RKO (cell line): ENCODE data around the gene TMEFF1.
"Not testable (repeated sequence)": the region's sequence is repeated elsewhere in the genome, so short reads cannot be mapped to it uniquely, and the experiment has no call there.

Experiments used
- DNase-seq: peaks from one replicate; pipeline ENCODE4 v3.0.0-alpha.2; 2016; ENCODE audit warnings: low spot score

TMEFF1 gene

DNA sequence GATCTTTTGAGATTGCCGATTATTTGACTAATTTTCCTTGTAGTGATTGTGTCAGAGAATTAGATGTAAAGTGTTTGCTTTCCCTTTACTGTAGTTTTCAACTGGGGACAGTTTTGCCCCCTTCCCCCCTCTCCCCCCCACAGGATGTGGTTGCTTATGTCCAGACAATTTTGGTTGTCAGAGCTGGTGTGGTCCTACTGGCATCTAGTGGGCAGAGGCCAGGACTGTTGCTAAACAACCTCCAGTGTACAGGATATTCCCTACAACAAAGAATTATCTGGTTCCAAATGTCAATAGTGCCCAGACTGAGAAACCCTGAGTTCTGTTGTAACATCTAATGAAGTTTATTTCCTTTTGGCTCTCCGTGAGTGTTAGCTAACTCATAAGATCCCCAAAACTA lies 20.0 kb downstream of the TMEFF1 start:
- peak; percentile 46 for DNase-seq

DNA sequence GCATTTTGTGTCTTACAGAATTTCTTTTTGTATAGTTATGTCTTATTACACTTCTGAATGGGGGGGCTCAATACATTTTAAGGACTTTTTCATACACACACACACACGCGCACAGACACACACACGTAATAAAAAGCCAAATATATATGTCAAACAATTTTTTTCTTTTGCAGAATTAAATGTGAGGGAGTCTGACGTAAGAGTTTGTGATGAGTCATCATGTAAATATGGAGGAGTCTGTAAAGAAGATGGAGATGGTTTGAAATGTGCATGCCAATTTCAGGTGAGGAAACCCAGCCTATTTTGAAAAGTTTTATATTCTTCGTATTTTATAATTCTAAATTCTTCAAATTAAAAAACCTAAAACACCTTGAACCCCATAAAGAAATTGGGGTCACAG lies 25.6 kb downstream of the TMEFF1 start:
- DNase-seq = peak; percentile 37

DNA sequence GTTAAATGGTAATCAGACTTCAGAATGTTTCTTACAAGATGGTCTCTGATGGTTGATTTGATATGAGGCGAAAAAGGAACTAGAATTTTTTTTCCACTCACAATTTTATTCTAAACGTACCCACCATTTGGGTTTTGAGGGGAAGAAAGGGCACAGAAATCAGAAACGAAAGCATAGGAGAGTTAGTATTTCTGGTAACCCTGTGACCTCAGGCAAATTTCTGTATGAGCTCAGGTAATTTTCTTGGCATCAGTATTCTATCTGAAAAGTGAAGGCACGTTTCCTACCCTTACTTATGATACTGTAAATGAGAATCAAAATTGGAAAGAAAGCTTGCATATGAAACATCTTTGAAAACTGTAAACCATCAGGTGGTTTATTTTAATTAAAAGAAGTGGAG lies 26.5 kb downstream of the TMEFF1 start:
- no peak for DNase-seq

DNA sequence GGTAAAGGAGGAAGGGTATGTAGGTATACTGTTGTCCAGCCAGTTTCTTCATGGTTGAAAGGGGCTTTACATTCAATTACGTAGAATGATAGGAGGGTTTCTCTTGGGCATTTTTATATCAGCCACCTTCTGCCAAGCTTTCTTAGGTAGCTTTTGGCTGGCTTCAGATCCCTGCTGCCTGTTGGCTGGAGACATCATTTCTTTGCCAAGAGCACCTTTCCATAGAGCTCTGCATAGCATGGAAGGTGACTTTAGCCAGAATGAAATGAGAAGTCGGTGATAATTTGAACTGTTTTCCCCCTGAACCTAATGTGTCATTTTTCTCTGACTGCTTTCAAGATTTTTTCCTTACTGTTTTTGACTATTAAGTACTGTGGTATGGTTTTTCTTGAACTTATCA lies 26.9 kb downstream of the TMEFF1 start:
- DNase-seq = no peak

DNA sequence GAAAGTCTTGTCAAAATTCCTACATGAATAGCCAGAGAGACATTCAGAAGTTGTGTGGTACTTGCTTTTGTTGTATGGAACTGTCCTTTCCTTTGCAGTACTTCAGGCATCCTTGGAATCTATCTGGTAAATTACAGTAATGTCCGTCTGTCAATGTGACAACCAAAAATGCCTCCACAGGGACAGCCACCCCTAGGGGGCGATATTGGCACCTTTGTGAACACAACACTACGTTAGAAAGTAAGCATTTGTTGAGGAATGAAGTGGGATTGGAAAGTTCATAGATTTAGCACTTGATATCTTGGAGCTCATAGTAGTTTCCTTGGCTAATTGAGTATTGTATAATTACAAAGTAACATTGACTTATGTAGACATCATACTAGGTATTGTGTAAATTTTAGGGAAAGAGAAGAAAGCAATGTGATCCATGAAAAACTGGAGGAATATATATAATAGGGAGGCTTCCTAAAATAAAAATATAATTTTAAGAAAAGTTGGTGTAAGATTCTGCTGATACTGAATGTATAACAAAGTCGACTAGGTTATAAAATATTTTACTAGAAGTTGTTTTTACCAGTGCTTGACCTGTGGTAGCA lies 32.7 kb downstream of the TMEFF1 start:
- peak; percentile 75 for DNase-seq

DNA sequence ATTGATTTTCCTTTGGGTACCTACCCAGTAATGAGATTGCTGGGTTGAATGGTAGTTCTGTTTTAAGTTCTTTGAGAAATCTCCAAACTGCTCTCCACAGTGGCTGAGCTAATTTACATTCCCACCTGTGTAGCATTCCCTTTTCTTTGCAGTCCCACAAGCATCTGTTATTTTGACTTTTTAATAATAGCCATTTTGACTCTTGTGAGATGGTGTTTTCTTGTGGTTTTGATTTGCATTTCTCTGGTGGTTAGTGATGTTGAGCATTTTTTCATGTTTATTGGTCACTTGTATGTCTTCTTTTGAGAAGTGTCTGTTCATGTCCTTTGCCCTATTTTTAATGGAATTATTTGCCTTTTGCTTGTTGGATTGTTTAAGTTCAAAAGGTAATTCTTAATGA lies 34.4 kb downstream of the TMEFF1 start:
- DNase-seq = not testable (repeated sequence)

DNA sequence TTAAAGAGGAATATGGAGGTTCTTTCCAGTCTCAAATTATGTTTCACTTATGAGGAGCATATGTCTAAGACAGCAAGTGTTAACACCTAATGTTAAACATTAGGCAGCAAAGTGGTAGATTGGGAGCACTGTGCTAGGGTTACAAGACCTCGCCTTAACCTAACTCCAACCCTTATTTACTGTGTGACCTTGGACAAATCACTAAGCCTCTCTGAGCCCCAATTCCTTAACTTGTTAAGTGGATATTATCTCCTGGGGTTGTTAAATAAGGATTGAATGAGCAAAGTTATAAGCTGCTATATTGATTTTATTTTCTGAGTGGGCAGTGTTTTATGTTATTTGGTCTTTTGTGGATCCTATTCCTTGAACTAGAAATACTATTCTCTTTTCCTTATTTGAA lies 38.3 kb downstream of the TMEFF1 start:
- no peak for DNase-seq

DNA sequence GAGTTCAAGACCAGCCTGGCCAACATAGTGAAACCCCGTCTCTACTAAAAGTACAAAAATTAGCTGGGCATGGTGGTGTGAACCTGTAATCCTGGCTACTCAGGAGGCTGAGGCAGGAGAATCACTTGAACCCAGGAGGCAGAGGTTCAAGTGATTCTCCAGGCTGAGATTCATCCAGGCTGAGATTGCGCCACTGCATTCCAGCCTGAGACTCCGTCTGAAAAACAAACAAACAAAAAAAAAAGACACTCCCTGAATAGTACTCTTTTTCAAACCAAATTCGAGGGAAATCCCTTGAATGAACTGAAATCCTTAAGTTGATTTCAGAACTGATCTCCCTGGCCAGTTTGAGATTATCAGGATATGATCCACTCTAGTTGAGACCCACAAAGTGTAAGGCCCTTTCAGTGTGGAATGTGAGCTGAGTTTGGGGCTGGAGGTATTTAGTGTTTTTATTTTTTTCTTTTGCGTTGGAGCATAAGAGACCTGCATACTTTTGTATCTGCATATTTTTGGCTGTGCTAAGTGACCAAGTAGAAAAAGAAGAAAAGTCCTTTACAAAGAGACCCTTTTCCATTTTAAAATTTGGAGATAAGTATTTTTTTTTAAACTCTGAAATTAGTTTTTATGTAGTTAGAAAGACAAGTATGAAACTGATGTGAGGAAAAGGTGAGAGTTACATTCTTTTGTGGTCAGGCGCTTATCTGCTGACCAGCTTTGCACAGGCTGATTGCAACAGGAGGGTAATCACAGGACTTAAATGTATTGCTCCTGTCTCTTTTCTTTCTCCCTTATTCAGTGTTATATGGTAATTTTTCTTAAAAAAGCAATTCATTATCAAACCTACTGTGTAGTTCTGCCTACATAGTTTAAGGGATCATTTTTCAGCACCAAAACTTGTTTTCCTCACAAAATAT lies 42.9 kb downstream of the TMEFF1 start:
- no peak for DNase-seq

DNA sequence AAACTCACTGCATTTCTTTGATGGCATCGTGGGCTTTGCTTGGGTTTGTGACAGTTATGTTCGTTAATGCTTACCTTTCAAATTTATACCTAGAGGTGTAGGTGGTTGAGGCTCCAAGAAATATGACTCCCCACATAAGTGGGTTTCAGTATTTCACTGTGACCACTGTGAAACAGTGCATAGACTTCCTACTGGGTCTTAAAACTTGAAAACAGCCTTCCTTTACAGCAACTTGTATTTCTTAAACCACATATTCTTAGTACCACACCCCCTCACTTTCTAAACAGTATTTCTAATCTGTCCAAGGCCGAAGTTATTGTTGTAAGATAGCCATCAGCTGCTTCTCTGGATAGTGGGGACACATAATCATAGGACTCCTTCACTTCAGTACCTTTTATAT lies 48.3 kb downstream of the TMEFF1 start:
- no peak for DNase-seq

DNA sequence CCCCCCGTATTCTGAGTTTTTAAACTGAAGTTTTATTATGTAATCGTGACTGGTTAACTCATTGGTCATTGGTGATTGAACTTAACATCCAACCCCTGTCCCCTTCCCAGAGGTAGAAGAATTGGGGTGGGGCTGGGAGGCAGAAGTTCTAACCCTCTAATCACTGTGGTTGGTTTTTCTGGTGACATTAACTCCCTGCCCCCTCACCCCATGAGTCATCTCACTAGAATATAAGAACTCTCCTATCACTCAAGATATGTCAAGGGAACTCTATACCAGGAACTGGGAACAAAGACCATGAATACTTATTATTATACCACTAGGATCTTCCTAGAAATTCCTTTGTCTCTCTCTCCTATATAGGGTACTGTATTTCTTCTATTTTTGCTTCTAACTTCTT lies 52.6 kb downstream of the TMEFF1 start:
- DNase-seq = no peak

DNA sequence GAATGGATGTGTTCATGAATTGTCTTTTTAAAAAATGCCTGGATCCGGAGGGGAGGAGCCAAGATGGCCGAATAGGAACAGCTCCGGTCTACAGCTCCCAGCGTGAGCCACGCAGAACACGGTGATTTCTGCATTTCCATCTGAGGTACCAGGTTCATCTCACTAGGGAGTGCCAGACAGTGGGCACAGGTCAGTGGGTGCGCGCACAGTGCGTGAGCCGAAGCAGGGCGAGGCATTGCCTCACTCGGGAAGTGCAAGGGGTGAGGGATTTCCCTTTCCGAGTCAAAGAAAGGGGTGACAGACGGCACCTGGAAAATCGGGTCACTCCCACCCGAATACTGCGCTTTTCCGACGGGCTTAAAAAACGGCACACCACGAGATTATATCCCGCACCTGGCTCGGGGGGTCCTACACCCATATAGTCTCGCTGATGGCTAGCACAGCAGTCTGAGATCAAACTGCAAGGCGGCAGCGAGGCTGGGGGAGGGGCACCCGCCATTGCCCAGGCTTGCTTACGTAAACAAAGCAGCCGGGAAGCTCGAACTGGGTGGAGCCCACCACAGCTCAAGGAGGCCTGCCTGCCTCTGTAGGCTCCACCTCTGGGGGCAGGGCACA lies 54.3 kb downstream of the TMEFF1 start:
- DNase-seq = not testable (repeated sequence)

DNA sequence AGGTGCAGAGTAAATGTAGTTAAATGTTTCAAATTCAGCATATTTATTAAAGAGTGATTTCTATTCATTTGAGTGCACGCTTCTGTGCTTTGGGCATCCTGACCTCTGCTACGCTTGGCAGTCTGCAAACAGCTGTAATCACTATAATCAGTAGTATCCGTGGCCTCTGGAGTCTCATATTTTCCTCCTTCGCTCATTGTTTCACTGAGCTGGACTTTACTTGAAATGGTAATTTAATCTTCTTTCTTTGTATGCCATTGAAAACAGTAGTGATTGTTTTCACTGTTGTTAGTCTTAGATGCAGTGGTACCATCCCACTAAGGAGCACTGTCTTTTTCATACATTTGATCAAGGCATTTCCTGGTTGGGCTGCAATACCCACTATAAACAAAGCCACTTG lies 61.5 kb downstream of the TMEFF1 start:
- no peak for DNase-seq

DNA sequence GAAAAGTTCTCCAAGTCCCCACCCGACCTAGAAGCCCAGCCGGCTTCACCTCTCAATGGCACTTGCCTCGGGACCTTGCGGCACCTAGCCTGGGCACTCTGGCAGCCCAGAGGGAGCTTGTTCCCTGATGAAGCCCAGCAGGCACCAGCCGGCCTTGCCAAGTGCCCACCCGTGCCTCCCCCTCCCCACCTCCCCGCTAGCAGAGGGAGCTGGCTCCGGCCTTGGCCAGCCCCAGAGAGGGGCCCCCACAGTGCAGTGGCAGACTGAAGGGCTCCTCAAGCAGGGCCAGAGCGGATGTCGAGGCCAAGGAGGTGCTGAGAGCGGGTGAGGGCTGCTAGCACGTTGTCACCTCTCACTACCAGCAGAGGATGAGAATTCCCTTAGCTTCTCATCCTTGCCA lies 67.4 kb downstream of the TMEFF1 start:
- no peak for DNase-seq

DNA sequence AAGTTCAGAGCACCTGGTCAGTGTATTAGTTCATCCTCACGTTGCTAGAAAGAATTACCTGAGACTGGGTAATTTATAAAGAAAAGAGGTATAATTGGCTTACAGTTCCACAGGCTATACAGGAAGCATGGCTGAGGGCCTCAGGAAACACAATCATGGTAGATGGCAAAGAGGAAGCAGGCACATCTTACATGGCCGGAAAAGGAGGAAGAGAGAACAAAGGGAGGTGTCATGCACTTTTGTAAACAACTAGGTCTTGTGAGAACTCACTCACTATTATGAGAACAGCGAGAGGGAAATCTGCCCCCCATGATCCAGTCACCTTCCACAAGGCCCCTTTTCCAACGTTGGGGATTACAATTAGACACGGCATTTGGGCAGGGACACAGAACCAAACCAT lies 76.1 kb downstream of the TMEFF1 start:
- no peak for DNase-seq

DNA sequence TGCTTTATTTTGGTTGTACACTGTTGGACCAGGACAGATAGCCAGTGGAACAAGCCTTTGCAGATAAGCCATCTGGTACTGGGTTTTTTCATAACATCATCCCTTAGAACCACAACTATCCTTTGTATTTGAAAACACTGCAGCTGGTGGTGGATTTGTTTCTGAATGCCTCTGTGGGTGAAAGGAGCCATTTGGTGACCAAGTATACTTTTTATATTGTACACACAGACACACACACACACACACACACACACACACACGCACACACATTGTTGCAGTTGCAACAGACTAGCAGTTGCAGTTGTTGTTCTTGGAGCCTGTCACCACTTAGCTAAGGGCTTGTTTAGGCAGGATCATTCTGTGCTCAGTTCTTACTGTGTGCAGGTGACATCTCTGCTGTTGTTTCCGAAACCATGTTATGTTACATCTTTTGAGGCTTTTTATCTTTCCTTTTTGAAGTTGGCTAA lies 82.0 kb downstream of the TMEFF1 start:
- no peak for DNase-seq

DNA sequence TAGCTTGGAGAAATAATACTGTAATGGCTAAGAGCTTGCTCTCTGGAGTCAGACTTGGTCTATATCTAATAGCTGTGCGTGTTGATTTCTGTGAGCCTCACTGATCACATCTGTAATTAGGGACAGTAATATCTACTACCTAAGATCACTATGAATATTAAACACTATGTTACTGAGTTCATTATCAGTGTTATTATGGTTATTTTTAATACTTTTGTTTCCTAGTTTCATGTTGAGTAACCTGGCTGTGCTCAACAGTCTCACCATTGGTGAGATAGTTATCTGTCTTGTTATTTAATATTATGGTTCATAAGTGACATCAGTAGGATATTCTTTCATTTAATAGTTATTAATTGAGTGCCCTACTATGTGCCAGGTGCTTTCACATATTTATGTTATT lies 82.5 kb downstream of the TMEFF1 start:
- DNase-seq = no peak

DNA sequence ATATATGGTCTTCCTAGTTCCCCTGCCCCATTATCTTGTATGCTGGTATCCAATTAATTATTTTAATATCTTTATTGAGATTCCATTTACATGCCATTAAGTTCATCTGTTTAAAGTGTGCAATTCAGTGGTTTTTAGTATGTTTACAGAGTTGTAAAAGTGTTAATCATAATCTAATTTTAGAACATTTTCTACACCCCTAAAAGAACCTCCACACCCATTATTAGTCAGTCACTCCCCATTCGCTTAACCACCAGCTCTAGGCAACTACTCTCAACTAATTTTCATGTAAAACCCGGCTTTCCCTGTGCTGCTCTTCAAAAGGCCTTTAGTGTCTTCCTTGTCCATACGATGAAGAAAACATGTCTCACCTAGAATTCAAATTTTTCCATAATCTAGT lies 84.1 kb downstream of the TMEFF1 start:
- no peak for DNase-seq

DNA sequence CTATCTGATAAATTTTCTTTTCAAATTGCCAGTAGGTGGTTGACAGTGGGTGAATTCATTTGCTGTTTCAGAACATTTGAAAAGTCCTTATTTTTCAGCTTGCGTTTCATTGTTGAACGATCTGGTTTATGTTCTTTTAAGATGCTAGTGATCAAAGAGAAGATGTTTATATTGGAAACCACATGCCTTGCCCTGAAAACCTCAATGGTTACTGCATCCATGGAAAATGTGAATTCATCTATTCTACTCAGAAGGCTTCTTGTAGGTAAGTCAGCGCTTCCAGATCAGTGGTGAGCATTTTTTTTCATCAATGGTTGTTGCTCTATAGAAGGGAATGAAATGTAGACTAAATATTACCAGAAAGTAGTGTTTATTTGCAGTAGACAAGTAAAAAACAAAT lies 88.3 kb downstream of the TMEFF1 start:
- no peak for DNase-seq

DNA sequence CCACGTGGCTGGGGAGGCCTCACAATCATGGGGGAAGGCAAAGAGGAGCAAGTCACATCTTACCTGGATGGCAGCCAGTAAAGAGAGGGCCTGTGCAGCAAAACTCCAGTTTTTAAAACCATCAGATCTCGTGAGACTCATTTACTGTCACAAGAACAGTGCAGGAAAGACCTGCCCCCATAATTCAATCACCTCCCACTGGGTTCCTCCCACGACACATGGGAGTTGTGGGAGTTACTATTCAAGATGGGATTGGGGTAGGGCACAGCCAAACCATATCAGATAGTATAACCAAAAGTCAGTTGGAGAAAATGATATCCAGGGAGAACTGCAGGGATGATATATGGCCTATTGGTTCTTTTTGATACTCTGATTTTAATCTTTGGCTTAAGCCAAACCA lies 94.9 kb downstream of the TMEFF1 start:
- DNase-seq = no peak

DNA sequence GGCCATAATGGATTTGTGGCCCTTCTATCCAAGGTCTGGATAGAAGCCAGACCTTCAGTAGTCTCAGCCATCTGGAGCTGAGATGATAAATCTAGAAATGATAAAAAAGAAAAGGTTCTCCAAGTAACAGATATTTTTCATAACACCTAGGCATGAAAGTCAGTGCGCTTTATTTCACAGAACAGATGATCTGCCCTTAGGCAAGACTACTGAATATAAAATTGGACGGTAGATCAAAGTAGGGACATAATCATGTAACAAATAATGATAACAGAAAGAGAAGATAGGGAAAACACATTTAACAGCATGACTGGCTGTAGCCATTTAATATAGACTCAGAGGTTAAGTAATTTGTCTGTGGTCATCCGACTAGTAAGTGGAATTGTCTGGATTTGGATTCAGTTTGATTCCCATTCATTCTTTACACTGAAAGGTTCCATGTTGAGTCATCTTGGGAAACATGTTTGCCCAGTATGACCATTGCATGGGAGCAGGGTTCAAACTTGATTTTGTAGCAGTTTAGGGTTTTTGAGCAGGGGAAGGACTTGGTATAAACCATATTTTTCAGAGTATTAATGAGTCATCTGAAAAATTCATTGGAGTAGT lies 100.8 kb downstream of the TMEFF1 start:
- no peak for DNase-seq

DNA sequence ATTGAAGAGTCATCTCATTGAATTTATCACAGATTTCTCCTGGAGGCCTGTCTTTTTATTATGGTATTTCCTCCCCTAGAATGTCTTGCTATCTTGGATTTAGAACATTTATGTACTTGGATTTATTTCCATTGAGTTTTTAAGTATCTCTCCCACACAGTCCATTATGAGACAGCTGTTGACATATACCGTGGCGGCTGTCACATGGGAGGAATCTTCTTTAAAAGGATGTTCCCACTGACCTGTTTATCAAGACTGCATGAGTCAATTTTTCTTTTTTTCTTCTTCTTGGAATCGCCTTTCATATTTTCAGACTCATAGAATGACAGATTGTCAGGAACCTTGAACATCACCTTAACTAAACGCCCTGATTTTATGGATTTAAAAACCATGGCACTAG lies 102.1 kb downstream of the TMEFF1 start:
- DNase-seq = no peak

DNA sequence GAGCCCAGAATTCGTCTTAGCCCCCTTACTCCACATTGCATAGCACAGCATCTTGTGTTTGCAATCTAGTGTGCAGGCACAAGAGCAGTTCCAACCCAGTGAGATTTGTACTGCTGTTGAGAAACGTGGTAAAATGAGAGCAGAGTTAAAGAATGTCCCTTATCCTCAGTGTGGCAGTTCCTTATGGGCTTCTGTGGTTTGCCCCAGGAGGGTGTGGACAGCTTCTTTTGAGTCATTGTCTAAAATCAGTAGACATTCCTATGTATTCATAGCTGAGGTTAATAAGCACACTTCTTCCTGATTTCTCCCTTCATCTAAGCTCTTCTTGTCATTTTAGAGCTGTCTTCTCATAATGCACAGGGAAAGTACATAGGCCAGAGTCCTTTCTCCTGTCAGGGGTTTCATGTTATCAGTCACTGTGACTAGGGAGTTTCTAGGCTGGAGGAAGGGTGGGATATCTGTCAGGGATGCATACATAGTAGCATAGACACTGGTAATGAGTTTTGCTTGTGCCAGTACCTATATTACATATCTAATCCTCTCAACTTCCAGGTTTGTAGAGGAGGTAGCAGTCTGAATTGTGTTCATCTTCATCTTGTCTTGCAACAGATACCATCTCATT lies 102.9 kb downstream of the TMEFF1 start:
- no peak for DNase-seq
